H54 (cell line): ENCODE data around the gene ACVR2A.

ENCODE experiments used
- DNase-seq: peaks from one replicate; pipeline ENCODE4 v3.0.0; 2011; ENCODE audit warnings: low spot score, mixed read lengths; ENCODE audit not compliant: insufficient read length
- FAIRE-seq: peaks from 3 replicates; lab custom pipeline; 2011; peaks lifted over from hg19 to GRCh38; lab: Jason Lieb, UNC
- POLR2A ChIP-seq: IDR thresholded peaks from 2 replicates; pipeline ENCODE4 v1.6.1; 2011; ENCODE audit warnings: low read depth, mild to moderate bottlenecking, low read length

Gene ACVR2A

GRCh38 chr2:147925886-147926285, 81.1 kb downstream of the ACVR2A start:
- no peak for DNase-seq
- no peak for TF ChIP-seq POLR2A
- no peak for FAIRE-seq

GRCh38 chr2:147927053-147927588, 82.3 kb downstream of the ACVR2A start:
- no peak for FAIRE-seq
- no peak for DNase-seq
- no peak for TF ChIP-seq POLR2A

GRCh38 chr2:147933931-147934330, 89.1 kb downstream of the ACVR2A start:
- DNase-seq (no peak), FAIRE-seq (no peak)
- no peak for TF ChIP-seq POLR2A

DNA sequence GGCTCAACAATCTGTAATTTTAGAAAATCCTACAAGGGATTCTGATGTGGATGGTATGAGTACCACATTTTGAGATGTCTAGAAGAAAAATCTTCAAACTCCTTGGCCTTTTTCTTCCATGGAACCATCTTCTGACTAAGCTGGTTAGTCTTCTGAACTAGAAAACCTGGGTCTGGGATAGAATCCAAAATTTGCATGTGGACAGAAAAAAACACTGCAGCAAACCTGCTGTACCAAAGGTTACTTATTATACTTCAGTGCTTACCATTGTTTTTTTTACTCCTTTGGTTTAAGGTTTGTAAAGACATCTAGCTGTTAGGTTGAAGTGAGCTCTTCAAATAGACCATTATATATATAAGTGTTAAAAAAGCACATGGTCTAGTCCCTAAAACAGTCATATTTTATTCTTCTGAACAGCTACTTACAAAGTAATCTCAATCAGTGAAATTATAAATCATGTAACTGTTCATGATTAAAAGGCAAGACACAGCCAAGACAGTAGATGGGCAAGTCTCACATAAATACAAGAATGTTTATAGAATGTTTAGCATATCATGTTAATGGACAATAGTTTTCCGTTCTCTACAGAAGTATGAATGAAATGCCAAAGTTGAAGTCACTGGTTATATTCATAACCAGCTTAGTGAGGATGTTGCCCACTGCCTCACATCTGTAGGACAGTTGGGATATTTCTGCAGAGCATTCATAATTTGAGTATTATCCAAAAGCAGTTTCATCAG, 90.2 kb downstream of the ACVR2A start:
- TF ChIP-seq POLR2A = no peak
- DNase-seq = no peak
- FAIRE-seq = no peak

- DNase-seq (peak; percentile 1), FAIRE-seq (peak; percentile 78)
- TF ChIP-seq POLR2A = no peak
These were observed 93.0 kb downstream of the ACVR2A start for GRCh38 chr2:147937744-147938349.

GRCh38 chr2:147939313-147939712, 94.5 kb downstream of the ACVR2A start:
- no peak for FAIRE-seq
- TF ChIP-seq POLR2A = no peak
- no peak for DNase-seq

DNA sequence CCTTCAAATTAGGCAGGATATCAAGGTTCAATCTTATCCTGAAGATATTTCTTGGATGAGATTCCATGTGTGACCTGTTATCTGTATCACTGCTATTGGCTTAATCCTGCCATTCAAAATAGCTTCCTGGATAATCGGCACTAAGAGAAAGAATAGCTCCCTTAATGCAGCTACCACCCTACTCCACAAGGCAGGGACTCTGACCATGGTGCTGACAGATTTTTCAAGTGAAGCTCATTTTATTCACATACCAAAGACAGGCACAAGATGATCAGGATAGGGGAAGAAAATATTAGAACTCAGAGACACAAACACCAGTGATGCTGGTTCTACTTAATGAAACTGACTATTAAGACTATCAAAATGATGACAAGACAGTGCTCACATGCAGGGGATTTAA, 100.8 kb downstream of the ACVR2A start:
- TF ChIP-seq POLR2A = no peak
- FAIRE-seq = peak; percentile 15
- no peak for DNase-seq

GRCh38 chr2:147952118-147952517, 107.3 kb downstream of the ACVR2A start:
- no peak for TF ChIP-seq POLR2A
- FAIRE-seq (no peak), DNase-seq (no peak)

DNA sequence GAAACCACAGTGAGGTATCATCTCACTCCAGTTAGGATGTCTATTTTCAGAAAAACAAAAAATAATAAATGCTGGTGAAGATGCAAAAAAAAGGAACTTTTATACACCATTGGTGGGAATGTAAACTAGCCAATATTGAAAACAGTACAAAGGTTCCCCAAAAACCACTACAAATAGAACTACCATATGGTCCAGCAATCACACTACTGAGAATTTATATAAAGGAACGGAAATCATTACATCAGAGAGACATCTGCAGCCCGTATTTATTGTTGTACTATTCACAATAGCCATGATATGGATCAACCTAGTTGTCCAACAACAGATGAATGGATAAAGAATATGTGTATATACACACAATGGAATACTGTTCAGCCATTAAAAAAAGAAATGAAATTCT, 123.7 kb downstream of the ACVR2A start:
- FAIRE-seq = no peak
- no peak for DNase-seq
- no peak for TF ChIP-seq POLR2A

DNA sequence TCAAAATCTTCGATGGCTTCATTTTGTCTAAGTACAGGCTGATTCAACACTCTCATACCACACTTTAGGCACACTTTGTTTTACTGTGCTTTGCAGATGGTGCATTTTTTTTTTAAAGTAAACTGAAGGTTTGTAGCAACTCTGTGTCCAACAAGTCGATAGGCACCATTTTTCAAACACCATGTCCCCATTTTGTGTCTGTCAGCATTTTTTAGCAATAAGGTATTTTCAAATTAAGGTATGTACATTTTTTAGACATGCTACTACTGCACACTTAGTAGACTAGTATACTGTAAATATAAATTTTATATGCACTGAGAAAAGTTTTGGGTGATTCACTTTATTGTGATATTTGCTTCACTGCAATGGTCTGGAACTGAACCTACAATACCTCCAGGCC, 131.3 kb downstream of the ACVR2A start:
- no peak for TF ChIP-seq POLR2A
- DNase-seq = no peak
- no peak for FAIRE-seq

GRCh38 chr2:147977679-147978078, 132.8 kb downstream of the ACVR2A start:
- DNase-seq (no peak), FAIRE-seq (no peak)
- no peak for TF ChIP-seq POLR2A
